Measurements from ENCODE around the gene SSH2. TPM values are rescaled to one million over a fixed set of nuclear protein-coding genes. Genes with fewer than 3 reads are reported as not detected.
A peak's percentile ranks its signal among the peaks of the same experiment; 100 is the strongest.

The SSH2 gene
- total RNA-seq, 5 donors from 2014 or later (not counting 1 experiment from before 2014, with no cell fraction given), result 76.2 to 115 (median 82.7) TPM

DNA sequence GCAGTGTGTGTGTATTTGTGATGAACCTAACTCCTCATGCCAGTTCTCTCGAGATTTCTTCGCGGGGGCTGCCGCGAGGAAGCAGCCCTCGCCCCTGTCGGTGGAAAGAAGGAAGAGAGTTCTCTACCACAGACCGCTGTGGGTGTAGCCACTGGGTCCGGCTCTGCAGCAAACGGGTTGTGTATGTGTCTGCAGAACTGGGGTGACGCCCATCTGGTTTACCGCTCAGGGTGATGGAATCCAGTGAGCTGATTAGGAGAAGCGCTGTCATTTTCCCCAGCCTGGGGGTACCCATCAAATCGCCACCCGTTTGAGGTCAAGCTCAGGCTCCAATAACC, 315.0 kb downstream of the SSH2 start:
- H3K36me3 ChIP-seq (ENCODE audit: control insufficient read depth in 2 of 2, extremely low read depth in 1 of 2, insufficient read depth in 1 of 2, low read length in 1 of 2), result no peaks in the 10 kb centered on the region
- peak overlapping the region; percentile 78 to 89 (median 87) for H3K4me3 Mint-ChIP-seq
- H3K4me3 ChIP-seq (ENCODE audit: control insufficient read depth in 1 of 2, extremely low read depth in 1 of 2, low read length in 1 of 2), result peak overlapping the region; percentile 53 to 57
- H3K27ac ChIP-seq (ENCODE audit: low read length), result peak overlapping the region; percentile 47
- H3K36me3 Mint-ChIP-seq, result no peaks in the 10 kb centered on the region
- peaks cover 31 to 40% (median 37%) of the 10 kb centered on the region in 3 donors for H3K4me1 Mint-ChIP-seq
- H3K27me3 Mint-ChIP-seq, result no peaks in the 10 kb centered on the region
- ATAC-seq (replicated peaks in 1 of 4) (peak; percentile 45 to 60 (median 58)), DNase-seq (peak in 34 of 35 experiments; percentile 52 to 81 (median 71))
- ChIA-PET POLR2A (interaction anchor here in 1 of 2 donors (0.6 kb wide), 1 partner anchor 94 kb away, joined by 3 read pairs; no protein-coding TSS in a partner anchor), CTCF (interaction anchor here in 1 of 2 donors (1.0 to 6.0 kb wide), 7 partner anchors 10 to 316 kb away, joined by 3 to 56 read pairs (median 4); partner anchors contain the start of gene ANKRD13B)
- H3K27me3 ChIP-seq (replicated peaks in 1 of 2; ENCODE audit: control insufficient read depth in 2 of 2, extremely low read depth in 1 of 2, insufficient read depth in 2 of 2, low read length in 1 of 2), result peaks cover 0 to 9% of the 10 kb centered on the region in 2 experiments
- H3K4me1 ChIP-seq (ENCODE audit: control insufficient read depth in 1 of 2, extremely low read depth in 1 of 2, insufficient read depth in 2 of 2, low read length in 2 of 2), result peaks cover 27 to 59% of the 10 kb centered on the region in 2 experiments
- WGBS (ENCODE audit: insufficient coverage), result 0% methylated on average over 9 of the region's 15 CpGs
- H3K9me3 ChIP-seq, result no peaks in the 10 kb centered on the region
- peak overlapping the region; percentile 84 to 91 for H3K27ac Mint-ChIP-seq
- H3K9me3 Mint-ChIP-seq, result no peaks in the 10 kb centered on the region

DNA sequence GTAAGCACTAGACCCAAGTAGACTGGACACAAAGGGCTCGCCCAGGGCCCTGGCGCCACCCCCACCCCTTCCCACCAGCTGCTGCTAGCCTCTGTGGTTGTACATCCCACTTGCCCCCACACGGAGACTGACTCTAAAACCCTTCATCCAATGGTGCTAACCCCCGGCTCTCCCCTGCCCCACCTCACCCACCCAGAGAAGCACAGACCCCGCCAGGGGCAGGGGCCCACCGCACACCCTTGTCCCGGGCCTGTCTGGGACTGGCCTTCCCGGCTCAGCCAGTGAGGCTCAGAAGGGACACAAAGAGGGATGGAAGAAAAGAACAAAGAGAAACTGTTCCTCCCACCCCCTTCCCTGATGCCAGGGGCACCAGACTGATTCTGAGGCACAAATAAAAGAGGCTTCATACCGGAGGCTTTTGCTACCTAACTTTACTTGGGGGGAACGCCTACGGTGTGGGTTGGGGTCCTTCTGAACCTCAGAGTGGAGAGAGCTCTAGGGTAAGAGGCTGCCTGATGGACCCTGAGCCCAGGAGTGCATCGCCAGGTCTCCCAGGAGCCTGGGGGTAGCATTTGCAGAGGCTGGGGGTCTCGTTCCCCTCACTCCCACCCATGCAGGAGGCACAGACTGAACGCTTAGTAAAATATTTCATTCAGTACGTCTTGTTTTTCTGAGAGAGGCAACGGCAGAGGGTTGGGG, 315.5 kb downstream of the SSH2 start:
- Mint-ChIP-seq H3K9me3 (no peaks in the 10 kb centered on the region), H3K27ac (peak overlapping the region; percentile 84 to 91), H3K27me3 (no peaks in the 10 kb centered on the region), H3K36me3 (no peaks in the 10 kb centered on the region), H3K4me1 (peaks cover 31 to 40% (median 37%) of the 10 kb centered on the region in 3 donors), H3K4me3 (peak overlapping the region; percentile 78 to 89 (median 87))
- DNase-seq (no peak), ATAC-seq (replicated peaks in 1 of 4) (no peak)
- H3K4me1 ChIP-seq (ENCODE audit: control insufficient read depth in 1 of 2, extremely low read depth in 1 of 2, insufficient read depth in 2 of 2, low read length in 2 of 2), result peaks cover 27 to 59% of the 10 kb centered on the region in 2 experiments
- POLR2A ChIA-PET, result no interaction called here
- peaks cover 0 to 9% of the 10 kb centered on the region in 2 experiments for H3K27me3 ChIP-seq (replicated peaks in 1 of 2; ENCODE audit: control insufficient read depth in 2 of 2, extremely low read depth in 1 of 2, insufficient read depth in 2 of 2, low read length in 1 of 2)
- no peaks in the 10 kb centered on the region for H3K9me3 ChIP-seq
- peak overlapping the region in 1 of 2 donors; percentile 57 for H3K4me3 ChIP-seq (ENCODE audit: control insufficient read depth in 1 of 2, extremely low read depth in 1 of 2, low read length in 1 of 2)
- H3K27ac ChIP-seq (ENCODE audit: low read length), result no peak overlapping the region
- 80% methylated on average over 8 of the region's 16 CpGs for WGBS (ENCODE audit: insufficient coverage)
- H3K36me3 ChIP-seq (ENCODE audit: control insufficient read depth in 2 of 2, extremely low read depth in 1 of 2, insufficient read depth in 1 of 2, low read length in 1 of 2), result no peaks in the 10 kb centered on the region
- CTCF ChIA-PET, result interaction anchor here (0.7 to 6.0 kb wide), 7 partner anchors 11 to 271 kb away, joined by 4 to 56 read pairs (median 5); partner anchors contain the start of gene ANKRD13B (in 1 of the 2)

- Mint-ChIP-seq H3K4me1 (peaks cover 31 to 40% (median 37%) of the 10 kb centered on the region in 3 donors), H3K4me3 (peak overlapping the region; percentile 28 to 89 (median 67)), H3K9me3 (no peaks in the 10 kb centered on the region), H3K27me3 (no peaks in the 10 kb centered on the region), H3K36me3 (no peaks in the 10 kb centered on the region), H3K27ac (no peak overlapping the region)
- Histone ChIP-seq H3K27me3 (replicated peaks in 1 of 2; ENCODE audit: control insufficient read depth in 2 of 2, extremely low read depth in 1 of 2, insufficient read depth in 2 of 2, low read length in 1 of 2) (peaks cover 0 to 9% of the 10 kb centered on the region in 2 experiments), H3K4me1 (ENCODE audit: control insufficient read depth in 1 of 2, extremely low read depth in 1 of 2, insufficient read depth in 2 of 2, low read length in 2 of 2) (peaks cover 27 to 59% of the 10 kb centered on the region in 2 experiments), H3K36me3 (ENCODE audit: control insufficient read depth in 2 of 2, extremely low read depth in 1 of 2, insufficient read depth in 1 of 2, low read length in 1 of 2) (no peaks in the 10 kb centered on the region), H3K27ac (ENCODE audit: low read length) (no peak overlapping the region), H3K9me3 (no peaks in the 10 kb centered on the region), H3K4me3 (ENCODE audit: control insufficient read depth in 1 of 2, extremely low read depth in 1 of 2, low read length in 1 of 2) (peak overlapping the region in 1 of 2 donors; percentile 29)
- ChIA-PET CTCF (interaction anchor here (0.6 to 6.0 kb wide), 13 partner anchors 9 to 1700 kb away, joined by 3 to 56 read pairs (median 4); partner anchors contain the start of genes ABHD15 (in 1 of the 2), ANKRD13B (in 1 of the 2), CORO6 (in 1 of the 2) and EVI2B (in 1 of the 2)), POLR2A (interaction anchor here (0.6 kb wide), 3 partner anchors 85 to 662 kb away, joined by 4 to 5 read pairs (median 4); no protein-coding TSS in a partner anchor)
- ATAC-seq (replicated peaks in 1 of 4) (no peak), DNase-seq (no peak)
- WGBS (ENCODE audit: insufficient coverage), result 42% methylated on average over 2 of the region's 13 CpGs
Measured at GRCh38 chr17:29613856-29614255, 316.2 kb downstream of the SSH2 start.

- H3K27me3 ChIP-seq (replicated peaks in 1 of 2; ENCODE audit: control insufficient read depth in 2 of 2, extremely low read depth in 1 of 2, insufficient read depth in 2 of 2, low read length in 1 of 2), result peaks cover 0 to 5% of the 10 kb centered on the region in 2 experiments
- no peaks in the 10 kb centered on the region for H3K36me3 Mint-ChIP-seq
- DNase-seq, result peak; percentile 76 to 96 (median 88)
- ChIA-PET CTCF (interaction anchor here (0.6 to 6.0 kb wide), 12 partner anchors 9 to 1701 kb away, joined by 3 to 56 read pairs (median 4); partner anchors contain the start of genes ABHD15 (in 1 of the 2), ANKRD13B (in 1 of the 2), CORO6 (in 1 of the 2) and EVI2B (in 1 of the 2)), POLR2A (interaction anchor here (0.6 kb wide), 3 partner anchors 85 to 662 kb away, joined by 4 to 5 read pairs (median 4); no protein-coding TSS in a partner anchor)
- H3K4me1 ChIP-seq (ENCODE audit: control insufficient read depth in 1 of 2, extremely low read depth in 1 of 2, insufficient read depth in 2 of 2, low read length in 2 of 2), result peaks cover 27 to 54% of the 10 kb centered on the region in 2 experiments
- H3K27me3 Mint-ChIP-seq, result no peaks in the 10 kb centered on the region
- H3K27ac ChIP-seq (ENCODE audit: low read length), result no peak overlapping the region
- WGBS (ENCODE audit: insufficient coverage), result 1% methylated on average over 48 of the region's 50 CpGs
- peaks cover 31 to 39% (median 37%) of the 10 kb centered on the region in 3 donors for H3K4me1 Mint-ChIP-seq
- no peaks in the 10 kb centered on the region for H3K9me3 Mint-ChIP-seq
- H3K4me3 ChIP-seq (ENCODE audit: control insufficient read depth in 1 of 2, extremely low read depth in 1 of 2, low read length in 1 of 2), result peak overlapping the region in 1 of 2 donors; percentile 29
- H3K36me3 ChIP-seq (ENCODE audit: control insufficient read depth in 2 of 2, extremely low read depth in 1 of 2, insufficient read depth in 1 of 2, low read length in 1 of 2), result no peaks in the 10 kb centered on the region
- no peaks in the 10 kb centered on the region for H3K9me3 ChIP-seq
- ATAC-seq (replicated peaks in 1 of 4), result peak; percentile 26 to 44 (median 34)
- peak overlapping the region; percentile 28 to 89 (median 67) for H3K4me3 Mint-ChIP-seq
- H3K27ac Mint-ChIP-seq, result no peak overlapping the region
Measured at GRCh38 chr17:29613352-29613837, 316.6 kb downstream of the SSH2 start.

DNA sequence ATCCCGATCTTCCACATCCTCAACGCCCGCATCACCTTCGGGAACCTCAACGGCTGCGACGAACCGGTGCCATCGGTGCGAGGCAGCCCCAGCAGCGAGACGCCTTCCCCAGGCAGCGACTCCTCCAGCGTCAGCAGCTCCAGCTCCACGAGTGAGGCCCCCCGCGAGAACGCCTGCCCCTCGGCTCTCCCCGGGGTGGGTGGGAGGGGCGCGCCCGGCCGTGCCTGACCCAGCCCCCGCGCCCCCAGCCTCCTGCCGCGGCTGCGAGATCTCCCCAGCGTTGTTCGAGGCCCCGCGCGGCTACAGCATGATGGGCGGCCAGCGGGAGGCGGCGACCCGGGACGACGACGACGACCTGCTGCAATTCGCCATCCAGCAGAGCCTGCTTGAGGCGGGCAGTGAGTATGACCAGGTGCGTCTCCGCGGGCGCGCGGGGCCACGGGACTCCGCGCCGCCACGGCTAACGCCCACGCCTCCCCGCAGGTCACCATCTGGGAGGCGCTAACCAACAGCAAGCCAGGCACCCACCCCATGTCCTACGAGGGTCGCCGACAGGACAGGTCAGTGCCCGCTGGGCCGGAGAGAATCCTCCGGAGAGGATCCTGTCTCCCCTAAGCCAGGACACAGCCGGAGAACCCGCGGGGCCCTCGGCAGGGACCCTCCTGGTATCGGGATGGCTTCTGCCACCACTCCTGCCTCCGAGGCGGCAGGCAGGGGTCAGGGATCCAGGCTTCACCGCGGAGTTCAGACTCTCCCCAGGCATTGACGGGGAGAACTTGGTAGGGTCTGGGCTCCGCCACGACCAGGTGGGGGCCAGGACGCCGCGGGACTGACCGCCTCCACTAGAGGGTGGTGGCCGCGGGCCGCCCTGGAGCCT, 317.4 kb downstream of the SSH2 start:
- ChIA-PET CTCF (interaction anchor here (0.6 to 6.0 kb wide), 7 partner anchors 10 to 166 kb away, joined by 3 to 56 read pairs (median 4); partner anchors contain the start of genes ABHD15 (in 1 of the 2), ANKRD13B (in 1 of the 2) and CORO6 (in 1 of the 2)), POLR2A (no interaction called here)
- Histone ChIP-seq H3K4me1 (ENCODE audit: control insufficient read depth in 1 of 2, extremely low read depth in 1 of 2, insufficient read depth in 2 of 2, low read length in 2 of 2) (peaks cover 27 to 47% of the 10 kb centered on the region in 2 experiments), H3K36me3 (ENCODE audit: control insufficient read depth in 2 of 2, extremely low read depth in 1 of 2, insufficient read depth in 1 of 2, low read length in 1 of 2) (no peaks in the 10 kb centered on the region), H3K27ac (ENCODE audit: low read length) (no peak overlapping the region), H3K4me3 (ENCODE audit: control insufficient read depth in 1 of 2, extremely low read depth in 1 of 2, low read length in 1 of 2) (peak overlapping the region; percentile 19 to 24), H3K9me3 (no peaks in the 10 kb centered on the region), H3K27me3 (replicated peaks in 1 of 2; ENCODE audit: control insufficient read depth in 2 of 2, extremely low read depth in 1 of 2, insufficient read depth in 2 of 2, low read length in 1 of 2) (peaks cover 0 to 5% of the 10 kb centered on the region in 2 experiments)
- ATAC-seq (replicated peaks in 1 of 4) (no peak), DNase-seq (no peak)
- peak overlapping the region in 2 of 3 donors; percentile 62 to 89 for H3K4me3 Mint-ChIP-seq
- no peaks in the 10 kb centered on the region for H3K27me3 Mint-ChIP-seq
- no peaks in the 10 kb centered on the region for H3K9me3 Mint-ChIP-seq
- H3K36me3 Mint-ChIP-seq, result no peaks in the 10 kb centered on the region
- H3K4me1 Mint-ChIP-seq, result peaks cover 31 to 37% (median 36%) of the 10 kb centered on the region in 3 donors
- no peak overlapping the region for H3K27ac Mint-ChIP-seq
- 72% methylated on average over 71 of the region's 85 CpGs for WGBS (ENCODE audit: insufficient coverage)
